ENCODE data around the gene SSH2. TPM values are rescaled to one million over a fixed set of nuclear protein-coding genes. Genes with fewer than 3 reads are reported as not detected.
A peak's percentile ranks its signal among the peaks of the same experiment; 100 is the strongest.

SSH2 gene
- total and polyA plus RNA-seq, 9 of the 15 experiments (the other 6 are each of a cell fraction or from before 2014, with no cell fraction given): 3.9 to 16.1 (median 10.2) TPM

- TF ChIP-seq DLX4 (CRISPR knock-in tag; IDR thresholded peaks at IDR 0.05) (no peak), ZC3H11A (IDR thresholded peaks at IDR 0.05; ENCODE audit: low read depth, low read length) (no peak), NFE2 (IDR thresholded peaks at IDR 0.05; ENCODE audit: low read depth) (no peak), DIDO1 (tag; IDR thresholded peaks at IDR 0.05; ENCODE audit: low read depth) (no peak), POLR2AphosphoS2 (IDR thresholded peaks at IDR 0.05; ENCODE audit: low read length) (no peak), HMGN3 (IDR thresholded peaks at IDR 0.05; ENCODE audit: borderline replicate concordance, extremely low read depth, insufficient read length, low read depth, low read length) (peak; percentile 50), NFXL1 (CRISPR knock-in tag; IDR thresholded peaks at IDR 0.05) (no peak), ADNP (tag; IDR thresholded peaks at IDR 0.05) (no peak), ZBTB7A (IDR thresholded peaks at IDR 0.05; ENCODE audit: borderline replicate concordance, control insufficient read depth, low read depth, low read length) (peak; percentile 24; the same call in 1 of the 2 replicates), ETS1 (conservative IDR thresholded peaks at IDR 0.05; ENCODE audit: control insufficient read depth, low read depth, low read length) (no peak), MYBL2 (IDR thresholded peaks at IDR 0.05; ENCODE audit: low read depth) (no peak), MYBL2 (CRISPR knock-in tag; IDR thresholded peaks at IDR 0.05; ENCODE audit: borderline replicate concordance) (no peak), UBTF (IDR thresholded peaks at IDR 0.05; ENCODE audit: borderline replicate concordance in 1 of 2, low read depth in 2 of 2, low read length in 2 of 2) (peak in 1 of 2 experiments; percentile 65; a peak in 1 of 4 replicates), XRCC5 (IDR thresholded peaks at IDR 0.05; ENCODE audit: low read depth, low read length) (no peak)
Observed at GRCh38 chr17:29615492-29616299, 314.3 kb downstream of the SSH2 start (continued).
